WTC11 (cell line): ENCODE data around the gene ZNF488. TPM values are rescaled to one million over a fixed set of nuclear protein-coding genes. Genes with fewer than 3 reads are reported as not detected.

ENCODE experiments used
- ATAC-seq: fragments of 200-7000 bp; cut with Tn5 transposase; 2 replicates; pipeline ENCODE4 v1.10.0; 2021; ENCODE audit warnings: mild to moderate bottlenecking, moderate library complexity
- CTCF ChIA-PET: fragments of 300-600 bp; sonication (Branson Sonifier 250); formaldehyde crosslinking; loops from one replicate; lab custom pipeline; 2021; ENCODE audit warnings: antibody characterized with exemption; lab: Charles Lee
- POLR2A ChIA-PET: fragments of 350-600 bp; sonication (Branson Sonifier 250); formaldehyde crosslinking; loops from one replicate; lab custom pipeline; 2021; ENCODE audit warnings: antibody characterized with exemption; lab: Charles Lee
- DNase-seq: peaks from one replicate; pipeline ENCODE4 v3.0.0; 2021; ENCODE audit warnings: low spot score
- H3K27ac Mint-ChIP-seq: 2 replicates; pipeline ENCODE4 v1.8.0; 2021; ENCODE audit warnings: mixed read lengths
- H3K27me3 Mint-ChIP-seq: 2 replicates; pipeline ENCODE4 v1.8.0; 2021; ENCODE audit warnings: low read depth, mild to moderate bottlenecking, moderate library complexity, mixed read lengths
- H3K36me3 Mint-ChIP-seq: 2 replicates; pipeline ENCODE4 v1.8.0; 2021; ENCODE audit warnings: mixed read lengths
- H3K4me1 Mint-ChIP-seq: 2 replicates; pipeline ENCODE4 v1.8.0; 2022; ENCODE audit warnings: mixed read lengths
- H3K4me3 Mint-ChIP-seq: 2 replicates; pipeline ENCODE4 v1.8.0; 2021; ENCODE audit warnings: mild to moderate bottlenecking, moderate library complexity, mixed read lengths
- H3K9me3 Mint-ChIP-seq: 2 replicates; pipeline ENCODE4 v1.8.0; 2021; ENCODE audit warnings: mixed read lengths
- AR ChIP-seq: fragments of 250-450 bp; sonication (Bioruptor Pico); IDR thresholded peaks from 2 replicates; pipeline ENCODE4 v1.9.0; 2021; ENCODE audit warnings: mild to moderate bottlenecking
- CREM ChIP-seq: sonication (generic); formaldehyde crosslinking; IDR thresholded peaks from 2 replicates; pipeline ENCODE4 v1.8.1; 2022; ENCODE audit warnings: mild to moderate bottlenecking, missing genetic modification reagents, moderate library complexity
- E2F1 ChIP-seq: sonication (generic); formaldehyde crosslinking; IDR thresholded peaks from 2 replicates; pipeline ENCODE4 v1.8.0; 2022; ENCODE audit warnings: mild to moderate bottlenecking, missing genetic modification reagents
- ETV6 ChIP-seq: sonication (generic); formaldehyde crosslinking; IDR thresholded peaks from 2 replicates; pipeline ENCODE4 v1.8.1; 2022; ENCODE audit warnings: mild to moderate bottlenecking, missing genetic modification reagents
- FOXP1 ChIP-seq: sonication (generic); formaldehyde crosslinking; IDR thresholded peaks from 2 replicates; pipeline ENCODE4 v1.8.0; 2022; ENCODE audit warnings: missing genetic modification reagents, mild to moderate bottlenecking, moderate library complexity, borderline replicate concordance
- FOXP4 ChIP-seq: sonication (generic); formaldehyde crosslinking; IDR thresholded peaks from 2 replicates; pipeline ENCODE4 v1.8.0; 2022; ENCODE audit warnings: mild to moderate bottlenecking, missing genetic modification reagents
- GTF2I ChIP-seq: fragments of 250-450 bp; sonication (Bioruptor Pico); conservative IDR thresholded peaks from 2 replicates; pipeline ENCODE4 v1.4.0; 2021; ENCODE audit warnings: mild to moderate bottlenecking
- NFE2L1 ChIP-seq: sonication (generic); formaldehyde crosslinking; IDR thresholded peaks from 2 replicates; pipeline ENCODE4 v1.8.1; 2023; ENCODE audit warnings: missing genetic modification reagents
- PRDM15 ChIP-seq: sonication (generic); formaldehyde crosslinking; IDR thresholded peaks from 2 replicates; pipeline ENCODE4 v1.8.0; 2022; ENCODE audit warnings: missing genetic modification reagents
- PREB ChIP-seq: sonication (generic); formaldehyde crosslinking; IDR thresholded peaks from 2 replicates; pipeline ENCODE4 v1.8.1; 2022; ENCODE audit warnings: mild to moderate bottlenecking, missing genetic modification reagents, moderate library complexity, borderline replicate concordance
- PRRX2 ChIP-seq: fragments of 250-450 bp; sonication (Bioruptor Pico); IDR thresholded peaks from 2 replicates; pipeline ENCODE4 v1.8.0; 2021; ENCODE audit warnings: mild to moderate bottlenecking
- RORB ChIP-seq: fragments of 250-450 bp; sonication (Bioruptor Pico); IDR thresholded peaks from 2 replicates; pipeline ENCODE4 v1.9.0; 2021; ENCODE audit warnings: mild to moderate bottlenecking
- SMAD3 ChIP-seq: sonication (generic); formaldehyde crosslinking; IDR thresholded peaks from 2 replicates; pipeline ENCODE4 v1.8.0; 2022; ENCODE audit warnings: missing genetic modification reagents, mild to moderate bottlenecking, borderline replicate concordance
- SMAD4 ChIP-seq: sonication (generic); formaldehyde crosslinking; IDR thresholded peaks from 2 replicates; pipeline ENCODE4 v1.8.0; 2022; ENCODE audit warnings: mild to moderate bottlenecking, missing genetic modification reagents
- TCF7 ChIP-seq: sonication (generic); formaldehyde crosslinking; IDR thresholded peaks from 2 replicates; pipeline ENCODE4 v1.8.0; 2022; ENCODE audit warnings: mild to moderate bottlenecking, low read depth, missing genetic modification reagents, moderate library complexity
- USF2 ChIP-seq: sonication (generic); formaldehyde crosslinking; IDR thresholded peaks from 2 replicates; pipeline ENCODE4 v1.8.1; 2023; ENCODE audit warnings: mild to moderate bottlenecking, missing genetic modification reagents, moderate library complexity
- ZMAT4 ChIP-seq: fragments of 250-450 bp; sonication (Bioruptor Pico); IDR thresholded peaks from 2 replicates; pipeline ENCODE4 v1.9.0; 2021; ENCODE audit warnings: mild to moderate bottlenecking
- ZNF219 ChIP-seq: sonication (generic); formaldehyde crosslinking; IDR thresholded peaks from 2 replicates; pipeline ENCODE4 v1.8.0; 2023; ENCODE audit warnings: missing genetic modification reagents, mild to moderate bottlenecking, borderline replicate concordance
- ZNF396 ChIP-seq: fragments of 250-450 bp; sonication (Bioruptor Pico); IDR thresholded peaks from 2 replicates; pipeline ENCODE4 v1.8.0; 2021; ENCODE audit warnings: mild to moderate bottlenecking, moderate library complexity, borderline replicate concordance
- total RNA-seq: library from RNA; stranded (reverse); gene quantifications from 3 replicates; pipeline ENCODE4 v1.2.3, GENCODE V29; 2021

Gene ZNF488
- total RNA-seq, 1 experiment from 2014 or later, result 8.7 TPM

- TF ChIP-seq PRDM15 (no peak), AR (CRISPR knock-in tag) (no peak), RORB (CRISPR knock-in tag) (no peak)
Measured at GRCh38 chr10:47339759-47340607, 44.1 kb downstream of the ZNF488 start (continued).

- TF ChIP-seq TCF7 (CRISPR knock-in tag) (no peak), ZNF219 (CRISPR knock-in tag) (no peak), PRRX2 (CRISPR knock-in tag) (no peak), NFE2L1 (CRISPR knock-in tag) (no peak), SMAD4 (CRISPR knock-in tag) (no peak), FOXP4 (CRISPR knock-in tag) (no peak)
- CTCF ChIA-PET, result interaction anchor here (0.7 to 1.7 kb wide), 5 partner anchors 13 to 45 kb away, joined by 3 to 14 read pairs (median 9); partner anchors contain the start of gene ZNF488
- Mint-ChIP-seq H3K4me1 (peaks cover 21% of the 10 kb centered on the region), H3K27me3 (no peaks in the 10 kb centered on the region), H3K4me3 (no peak overlapping the region), H3K27ac (no peak overlapping the region), H3K36me3 (no peaks in the 10 kb centered on the region), H3K9me3 (no peaks in the 10 kb centered on the region)
- DNase-seq (no peak), ATAC-seq (no peak)
- POLR2A ChIA-PET, result no interaction called here
Measured at GRCh38 chr10:47339186-47339735, 44.8 kb downstream of the ZNF488 start.

- no peaks in the 10 kb centered on the region for H3K27me3 Mint-ChIP-seq
- ChIA-PET CTCF (no interaction called here), POLR2A (no interaction called here)
- H3K9me3 Mint-ChIP-seq, result no peaks in the 10 kb centered on the region
- H3K27ac Mint-ChIP-seq, result no peak overlapping the region
- H3K36me3 Mint-ChIP-seq, result no peaks in the 10 kb centered on the region
- DNase-seq (no peak), ATAC-seq (no peak)
- H3K4me1 Mint-ChIP-seq, result peaks cover 8% of the 10 kb centered on the region
- no peak overlapping the region for H3K4me3 Mint-ChIP-seq
- TF ChIP-seq FOXP1 (CRISPR knock-in tag) (no peak), RORB (CRISPR knock-in tag) (no peak), CREM (CRISPR knock-in tag) (no peak), SMAD3 (CRISPR knock-in tag) (no peak), USF2 (CRISPR knock-in tag) (no peak), GTF2I (CRISPR knock-in tag) (no peak), E2F1 (CRISPR knock-in tag) (no peak), ZMAT4 (CRISPR knock-in tag) (no peak), PREB (CRISPR knock-in tag) (no peak), ZNF396 (no peak), ETV6 (CRISPR knock-in tag) (no peak)
Measured at GRCh38 chr10:47337310-47337709, 46.8 kb downstream of the ZNF488 start.
